Neural cell (in vitro differentiated cells): ENCODE results near the gene GTF2E1. TPM values are rescaled to one million over a fixed set of nuclear protein-coding genes. Genes with fewer than 3 reads are reported as not detected.

Source experiments
- H2AFZ ChIP-seq: fragments of 200-600, 300-800 bp; sonication (generic), shearing (Covaris generic); 2 replicates; pipeline ENCODE4 v1.6.0; 2014; ENCODE audit warnings: low read depth, mild to moderate bottlenecking, antibody characterized with exemption, low read length, moderate library complexity
- H3F3A ChIP-seq: fragments of 200-600 bp; shearing (Covaris generic); 2 replicates; pipeline ENCODE4 v1.6.1; 2016; ENCODE audit warnings: mild to moderate bottlenecking, moderate library complexity, mixed read lengths, antibody characterized with exemption, low read length; ENCODE audit not compliant: insufficient read depth, poor library complexity, severe bottlenecking
- H3K27ac ChIP-seq: fragments of 200-600, 300-800 bp; sonication (generic), shearing (Covaris generic); 2 replicates; pipeline ENCODE4 v1.5.1; 2014; ENCODE audit warnings: mild to moderate bottlenecking, low read length, moderate library complexity
- H3K27me3 ChIP-seq: fragments of 300-800, 200-600 bp; sonication (generic), shearing (Covaris generic); 2 replicates; pipeline ENCODE4 v1.6.0; 2014; ENCODE audit warnings: mild to moderate bottlenecking, low read depth, low read length, moderate library complexity; ENCODE audit not compliant: insufficient read depth
- H3K36me3 ChIP-seq: fragments of 300-800, 200-600 bp; sonication (generic), shearing (Covaris generic); 2 replicates; pipeline ENCODE4 v1.5.1; 2014; ENCODE audit warnings: mild to moderate bottlenecking, antibody characterized with exemption, low read length, moderate library complexity; ENCODE audit not compliant: insufficient read depth
- H3K4me2 ChIP-seq: fragments of 300-800, 200-600 bp; sonication (generic), shearing (Covaris generic); 2 replicates; pipeline ENCODE4 v1.6.0; 2014; ENCODE audit warnings: mild to moderate bottlenecking, low read length
- H3K4me3 ChIP-seq: fragments of 300-800, 200-600 bp; sonication (generic), shearing (Covaris generic); 2 replicates; pipeline ENCODE4 v1.5.1; 2014; ENCODE audit warnings: mild to moderate bottlenecking, low read length, moderate library complexity
- H3K79me2 ChIP-seq: fragments of 200-600 bp; shearing (Covaris generic); replicated peaks from 2 replicates; pipeline ENCODE4 v1.6.0; 2014; ENCODE audit warnings: mild to moderate bottlenecking, low read length, moderate library complexity; ENCODE audit not compliant: insufficient read depth
- H3K9ac ChIP-seq: fragments of 300-800, 200-600 bp; sonication (generic), shearing (Covaris generic); 2 replicates; pipeline ENCODE4 v1.6.1; 2016; ENCODE audit warnings: mild to moderate bottlenecking, low read length, mixed read lengths
- H3K9me2 ChIP-seq: fragments of 200-600 bp; shearing (Covaris generic); 2 replicates; pipeline ENCODE4 v1.6.1; 2016; ENCODE audit warnings: mild to moderate bottlenecking, low read length, mixed read lengths; ENCODE audit not compliant: insufficient read depth
- H3K9me3 ChIP-seq: fragments of 200-600, 300-800 bp; sonication (generic), shearing (Covaris generic); 2 replicates; pipeline ENCODE4 v1.6.1; 2016; ENCODE audit warnings: mild to moderate bottlenecking, mixed run types, low read length, moderate library complexity, mixed read lengths
- H4K20me1 ChIP-seq: fragments of 200-600 bp; shearing (Covaris generic); 2 replicates; pipeline ENCODE4 v1.6.1; 2016; ENCODE audit warnings: mild to moderate bottlenecking, mixed run types; ENCODE audit not compliant: insufficient read depth
- EP300 ChIP-seq: fragments of 450-650 bp; conservative IDR thresholded peaks from 2 replicates; pipeline ENCODE4 v1.6.1; 2014; ENCODE audit warnings: antibody characterized with exemption, mild to moderate bottlenecking, moderate library complexity; ENCODE audit not compliant: poor library complexity, severe bottlenecking
- EZH2 ChIP-seq: fragments of 200-600, 300-800 bp; shearing (Covaris generic), sonication (generic); IDR thresholded peaks from 2 replicates; pipeline ENCODE4 v1.6.1; 2014; ENCODE audit warnings: antibody characterized with exemption, low read length, borderline replicate concordance, mild to moderate bottlenecking; ENCODE audit not compliant: insufficient read depth, poor library complexity, severe bottlenecking
- MXI1 ChIP-seq: fragments of 450-650 bp; conservative IDR thresholded peaks from 2 replicates; pipeline ENCODE4 v1.6.1; 2014; ENCODE audit warnings: antibody characterized with exemption, mild to moderate bottlenecking; ENCODE audit not compliant: poor library complexity, severe bottlenecking
- POLR2AphosphoS5 ChIP-seq: IDR thresholded peaks from 2 replicates; pipeline ENCODE4 v1.6.1; 2012
- RAD21 ChIP-seq: fragments of 450-650 bp; conservative IDR thresholded peaks from 2 replicates; pipeline ENCODE4 v1.6.1; 2014; ENCODE audit warnings: antibody characterized with exemption, mild to moderate bottlenecking, moderate library complexity
- SMC3 ChIP-seq: fragments of 450-650 bp; conservative IDR thresholded peaks from 2 replicates; pipeline ENCODE4 v1.6.1; 2014; ENCODE audit warnings: antibody characterized with exemption, mild to moderate bottlenecking, moderate library complexity; ENCODE audit not compliant: poor library complexity
- TAF1 ChIP-seq: IDR thresholded peaks from 2 replicates; pipeline ENCODE4 v1.6.1; 2012; ENCODE audit warnings: low read depth
- polyA plus RNA-seq: library from polyadenylated mRNA; depleted of rRNA; stranded (reverse); fragments of >200 nt; gene quantifications from 2 replicates; pipeline ENCODE4 v1.2.3, GENCODE V29; 2014
- TF ChIP-seq, protein P1 (sequence below): IDR thresholded peaks from 2 replicates; pipeline ENCODE4 v1.6.1; 2012; ENCODE audit warnings: borderline replicate concordance
- TF ChIP-seq, protein P2 (sequence below): fragments of 450-650 bp; IDR thresholded peaks from 2 replicates; pipeline ENCODE4 v1.5.1; 2014; ENCODE audit warnings: antibody characterized with exemption, mild to moderate bottlenecking, moderate library complexity; ENCODE audit not compliant: poor library complexity, severe bottlenecking

GTF2E1 gene
- polyA plus RNA-seq, 1 donor from 2014 or later: 25.1 TPM

DNA sequence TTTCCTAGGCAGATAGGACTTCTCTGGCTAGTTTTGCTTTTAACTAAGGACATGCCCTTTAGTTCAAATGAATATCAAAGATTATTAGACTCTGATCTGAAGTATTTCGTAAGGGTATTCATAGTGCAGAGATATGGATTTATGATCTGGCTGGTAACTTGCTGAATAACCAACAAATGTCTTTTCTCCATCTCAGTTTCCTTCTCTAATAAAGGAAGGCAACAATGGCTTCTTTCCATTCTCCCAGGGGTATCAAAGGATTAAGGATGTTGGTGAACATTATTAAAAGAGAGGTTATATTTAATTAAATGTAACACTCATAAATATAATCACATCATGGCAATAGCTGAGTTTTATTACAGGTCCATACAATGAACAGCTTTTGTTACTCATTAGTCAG is 86.3 kb downstream of the GTF2E1 start:
- H3K79me2 ChIP-seq: no peaks in the 10 kb centered on the region
- no peaks in the 10 kb centered on the region for H3K27me3 ChIP-seq
- no peaks in the 10 kb centered on the region for H3F3A ChIP-seq
- H3K27ac ChIP-seq: no peak overlapping the region
- no peaks in the 10 kb centered on the region for H3K36me3 ChIP-seq
- H3K9ac ChIP-seq: no peak overlapping the region
- H3K9me3 ChIP-seq: no peaks in the 10 kb centered on the region
- TF ChIP-seq SMC3 (no peak), POLR2AphosphoS5 (no peak), MXI1 (no peak), TAF1 (no peak), RAD21 (no peak), EP300 (no peak), EZH2 (no peak)
- TF ChIP-seq, protein P1, sequence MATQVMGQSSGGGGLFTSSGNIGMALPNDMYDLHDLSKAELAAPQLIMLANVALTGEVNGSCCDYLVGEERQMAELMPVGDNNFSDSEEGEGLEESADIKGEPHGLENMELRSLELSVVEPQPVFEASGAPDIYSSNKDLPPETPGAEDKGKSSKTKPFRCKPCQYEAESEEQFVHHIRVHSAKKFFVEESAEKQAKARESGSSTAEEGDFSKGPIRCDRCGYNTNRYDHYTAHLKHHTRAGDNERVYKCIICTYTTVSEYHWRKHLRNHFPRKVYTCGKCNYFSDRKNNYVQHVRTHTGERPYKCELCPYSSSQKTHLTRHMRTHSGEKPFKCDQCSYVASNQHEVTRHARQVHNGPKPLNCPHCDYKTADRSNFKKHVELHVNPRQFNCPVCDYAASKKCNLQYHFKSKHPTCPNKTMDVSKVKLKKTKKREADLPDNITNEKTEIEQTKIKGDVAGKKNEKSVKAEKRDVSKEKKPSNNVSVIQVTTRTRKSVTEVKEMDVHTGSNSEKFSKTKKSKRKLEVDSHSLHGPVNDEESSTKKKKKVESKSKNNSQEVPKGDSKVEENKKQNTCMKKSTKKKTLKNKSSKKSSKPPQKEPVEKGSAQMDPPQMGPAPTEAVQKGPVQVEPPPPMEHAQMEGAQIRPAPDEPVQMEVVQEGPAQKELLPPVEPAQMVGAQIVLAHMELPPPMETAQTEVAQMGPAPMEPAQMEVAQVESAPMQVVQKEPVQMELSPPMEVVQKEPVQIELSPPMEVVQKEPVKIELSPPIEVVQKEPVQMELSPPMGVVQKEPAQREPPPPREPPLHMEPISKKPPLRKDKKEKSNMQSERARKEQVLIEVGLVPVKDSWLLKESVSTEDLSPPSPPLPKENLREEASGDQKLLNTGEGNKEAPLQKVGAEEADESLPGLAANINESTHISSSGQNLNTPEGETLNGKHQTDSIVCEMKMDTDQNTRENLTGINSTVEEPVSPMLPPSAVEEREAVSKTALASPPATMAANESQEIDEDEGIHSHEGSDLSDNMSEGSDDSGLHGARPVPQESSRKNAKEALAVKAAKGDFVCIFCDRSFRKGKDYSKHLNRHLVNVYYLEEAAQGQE: no peak
- TF ChIP-seq, protein P2, sequence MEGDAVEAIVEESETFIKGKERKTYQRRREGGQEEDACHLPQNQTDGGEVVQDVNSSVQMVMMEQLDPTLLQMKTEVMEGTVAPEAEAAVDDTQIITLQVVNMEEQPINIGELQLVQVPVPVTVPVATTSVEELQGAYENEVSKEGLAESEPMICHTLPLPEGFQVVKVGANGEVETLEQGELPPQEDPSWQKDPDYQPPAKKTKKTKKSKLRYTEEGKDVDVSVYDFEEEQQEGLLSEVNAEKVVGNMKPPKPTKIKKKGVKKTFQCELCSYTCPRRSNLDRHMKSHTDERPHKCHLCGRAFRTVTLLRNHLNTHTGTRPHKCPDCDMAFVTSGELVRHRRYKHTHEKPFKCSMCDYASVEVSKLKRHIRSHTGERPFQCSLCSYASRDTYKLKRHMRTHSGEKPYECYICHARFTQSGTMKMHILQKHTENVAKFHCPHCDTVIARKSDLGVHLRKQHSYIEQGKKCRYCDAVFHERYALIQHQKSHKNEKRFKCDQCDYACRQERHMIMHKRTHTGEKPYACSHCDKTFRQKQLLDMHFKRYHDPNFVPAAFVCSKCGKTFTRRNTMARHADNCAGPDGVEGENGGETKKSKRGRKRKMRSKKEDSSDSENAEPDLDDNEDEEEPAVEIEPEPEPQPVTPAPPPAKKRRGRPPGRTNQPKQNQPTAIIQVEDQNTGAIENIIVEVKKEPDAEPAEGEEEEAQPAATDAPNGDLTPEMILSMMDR: no peak
- H3K9me2 ChIP-seq: no peaks in the 10 kb centered on the region
- no peak overlapping the region for H2AFZ ChIP-seq
- no peaks in the 10 kb centered on the region for H4K20me1 ChIP-seq
- no peak overlapping the region for H3K4me2 ChIP-seq
- H3K4me3 ChIP-seq: no peak overlapping the region

- Histone ChIP-seq H3K9me2 (no peaks in the 10 kb centered on the region), H3K79me2 (no peaks in the 10 kb centered on the region), H3K9me3 (no peaks in the 10 kb centered on the region), H3K4me3 (no peak overlapping the region), H3K36me3 (no peaks in the 10 kb centered on the region), H3K27me3 (no peaks in the 10 kb centered on the region), H2AFZ (no peak overlapping the region), H3K27ac (no peak overlapping the region), H3K4me2 (no peak overlapping the region), H3K9ac (no peak overlapping the region), H4K20me1 (no peaks in the 10 kb centered on the region), H3F3A (no peaks in the 10 kb centered on the region)
- no peak for TF ChIP-seq RAD21
- TF ChIP-seq POLR2AphosphoS5: no peak
- TF ChIP-seq, protein P2: no peak
- TF ChIP-seq TAF1: no peak
- no peak for TF ChIP-seq MXI1
- TF ChIP-seq EZH2: no peak
- no peak for TF ChIP-seq SMC3
- no peak for TF ChIP-seq EP300
- TF ChIP-seq, protein P1: no peak
Observed at GRCh38 chr3:120831066-120831465, 88.5 kb downstream of the GTF2E1 start.
